Fibroblast of lung (primary cell): Measurements from ENCODE around the gene KCTD10.

Experiments used
- CTCF ChIP-seq, 2 donors: IDR thresholded peaks in 1 of 2; conservative IDR thresholded peaks in 1 of 2; 1 replicate in 1 of 2; 2 replicates in 1 of 2; pipeline ENCODE4 v1.5.1; 2011 to 2012; ENCODE audit warnings: low read length in 2 of 2, control low read depth in 1 of 2, inconsistent platforms in 1 of 2, low read depth in 1 of 2, mild to moderate bottlenecking in 1 of 2
- EZH2 ChIP-seq: IDR thresholded peaks from 2 replicates; pipeline ENCODE4 v1.5.1; 2012; ENCODE audit warnings: low read length, control low read depth, mild to moderate bottlenecking; ENCODE audit errors: missing control alignments

GRCh38 chr12:109452489-109452888 is 24.6 kb downstream of the KCTD10 start:
- no peak for TF ChIP-seq CTCF (conservative IDR thresholded peaks at IDR 0.05 in 1 of 2, IDR thresholded peaks at IDR 0.05 in 1 of 2; ENCODE audit: low read depth in 1 of 2, low read length in 2 of 2)
- no peak for TF ChIP-seq EZH2
